ENCODE results near the gene HBS1L.
A peak's percentile ranks its signal among the peaks of the same experiment; 100 is the strongest.
"Not testable (repeated sequence)": the region's sequence is repeated elsewhere in the genome, so short reads cannot be mapped to it uniquely, and the experiment has no call there.

The HBS1L gene

DNA sequence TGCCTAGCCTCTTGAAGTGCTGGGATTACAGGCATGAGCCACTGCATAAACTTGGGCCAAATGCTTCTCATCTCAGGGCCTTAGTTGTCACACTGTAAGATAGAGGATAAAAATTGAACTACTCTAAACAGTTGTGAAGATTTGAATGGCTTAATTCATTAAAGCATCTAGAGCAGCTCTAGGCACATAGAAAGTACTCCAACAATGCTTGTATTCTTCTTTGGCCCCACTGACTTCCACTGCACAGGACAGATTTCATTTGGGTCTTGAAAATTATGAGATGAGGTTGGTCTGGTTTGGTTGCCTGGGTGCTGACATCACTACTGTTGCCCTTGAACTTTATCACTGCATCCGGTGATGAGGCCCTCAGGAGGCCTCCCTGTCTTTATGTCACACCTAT lies 10.0 kb upstream of the HBS1L start:
- Histone ChIP-seq H3K4me2 (ENCODE audit: low read depth, low read length, poor library complexity, severe bottlenecking) (no peak overlapping the region), H3K79me2 (ENCODE audit: insufficient read depth, low read length) (no peaks in the 10 kb centered on the region), H2AFZ (ENCODE audit: low read depth, low read length, severe bottlenecking) (no peak overlapping the region), H3K27ac (ENCODE audit: low read depth, low read length) (no peak overlapping the region), H3K9me3 (ENCODE audit: insufficient read depth, low read length) (no peaks in the 10 kb centered on the region), H3K9me2 (replicated peaks; ENCODE audit: insufficient read depth, low read length) (no peaks in the 10 kb centered on the region), H3F3A (ENCODE audit: insufficient read depth) (no peaks in the 10 kb centered on the region), H4K20me1 (ENCODE audit: low read depth, low read length) (no peaks in the 10 kb centered on the region), H3K36me3 (ENCODE audit: low read length) (no peaks in the 10 kb centered on the region), H3K9ac (ENCODE audit: low read length) (no peak overlapping the region), H3K27me3 (ENCODE audit: low read length) (no peaks in the 10 kb centered on the region), H3K4me3 (ENCODE audit: insufficient read depth, low read length, poor library complexity, severe bottlenecking) (no peak overlapping the region)
- TF ChIP-seq EZH2phosphoT487 (conservative IDR thresholded peaks at IDR 0.05; ENCODE audit: low read length) (no peak), CTCF (IDR thresholded peaks at IDR 0.05; ENCODE audit: insufficient read depth, low read length, poor library complexity, severe bottlenecking) (no peak)

DNA sequence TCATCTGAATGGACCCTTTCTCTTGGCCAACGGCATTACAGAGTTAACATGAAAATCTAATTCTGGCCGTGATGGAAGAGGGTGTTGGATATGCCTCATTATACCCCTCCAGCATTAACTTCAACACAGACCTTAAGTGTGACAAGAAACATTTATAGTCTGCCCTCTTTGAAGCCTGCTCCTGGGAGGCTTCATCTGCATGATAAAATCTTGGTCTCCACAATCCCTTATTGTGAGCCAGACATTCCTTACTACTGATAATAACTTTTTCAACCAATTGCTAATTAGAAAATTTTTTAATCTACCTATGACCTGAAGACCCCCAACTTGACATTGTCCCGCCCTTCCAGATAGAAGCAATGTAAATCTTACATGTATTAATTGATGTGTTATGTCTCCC lies 9.3 kb upstream of the HBS1L start:
- Histone ChIP-seq H2AFZ (ENCODE audit: low read depth, low read length, severe bottlenecking) (no peak overlapping the region), H3K27me3 (ENCODE audit: low read length) (no peaks in the 10 kb centered on the region), H3K9me2 (replicated peaks; ENCODE audit: insufficient read depth, low read length) (no peaks in the 10 kb centered on the region), H3K9ac (ENCODE audit: low read length) (no peak overlapping the region), H3K79me2 (ENCODE audit: insufficient read depth, low read length) (no peaks in the 10 kb centered on the region), H3K4me2 (ENCODE audit: low read depth, low read length, poor library complexity, severe bottlenecking) (no peak overlapping the region), H3F3A (ENCODE audit: insufficient read depth) (no peaks in the 10 kb centered on the region), H3K36me3 (ENCODE audit: low read length) (no peaks in the 10 kb centered on the region), H3K9me3 (ENCODE audit: insufficient read depth, low read length) (no peaks in the 10 kb centered on the region), H3K27ac (ENCODE audit: low read depth, low read length) (no peak overlapping the region), H4K20me1 (ENCODE audit: low read depth, low read length) (no peaks in the 10 kb centered on the region), H3K4me3 (ENCODE audit: insufficient read depth, low read length, poor library complexity, severe bottlenecking) (no peak overlapping the region)
- TF ChIP-seq EZH2phosphoT487 (conservative IDR thresholded peaks at IDR 0.05; ENCODE audit: low read length): no peak
- no peak for TF ChIP-seq CTCF (IDR thresholded peaks at IDR 0.05; ENCODE audit: insufficient read depth, low read length, poor library complexity, severe bottlenecking)

DNA sequence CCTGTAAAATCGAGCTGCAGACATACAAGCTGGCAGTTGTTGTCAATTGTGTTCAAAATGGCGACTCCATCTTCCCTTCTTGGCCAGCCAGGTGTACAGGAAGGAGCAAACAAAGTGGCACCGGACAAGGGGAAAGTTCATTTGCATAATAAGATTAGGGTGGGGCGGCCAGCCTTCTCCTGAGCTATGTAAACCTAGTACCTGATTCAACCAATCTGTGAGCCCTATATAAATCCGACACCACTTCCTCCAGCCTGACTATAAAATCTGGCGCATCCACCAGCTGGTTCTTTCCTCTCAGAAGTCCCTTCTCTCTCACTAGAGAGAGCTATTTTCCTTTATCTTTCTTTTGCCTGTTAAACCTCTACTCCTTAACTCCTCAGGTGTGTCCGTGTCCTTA lies 8.1 kb upstream of the HBS1L start:
- no peaks in the 10 kb centered on the region for H3F3A ChIP-seq (ENCODE audit: insufficient read depth)
- no peak overlapping the region for H3K9ac ChIP-seq (ENCODE audit: low read length)
- no peak overlapping the region for H3K4me2 ChIP-seq (ENCODE audit: low read depth, low read length, poor library complexity, severe bottlenecking)
- H3K9me2 ChIP-seq (replicated peaks; ENCODE audit: insufficient read depth, low read length): no peaks in the 10 kb centered on the region
- no peak overlapping the region for H3K27ac ChIP-seq (ENCODE audit: low read depth, low read length)
- H4K20me1 ChIP-seq (ENCODE audit: low read depth, low read length): no peaks in the 10 kb centered on the region
- no peaks in the 10 kb centered on the region for H3K27me3 ChIP-seq (ENCODE audit: low read length)
- no peaks in the 10 kb centered on the region for H3K79me2 ChIP-seq (ENCODE audit: insufficient read depth, low read length)
- H3K36me3 ChIP-seq (ENCODE audit: low read length): no peaks in the 10 kb centered on the region
- TF ChIP-seq EZH2phosphoT487 (conservative IDR thresholded peaks at IDR 0.05; ENCODE audit: low read length): no peak
- no peak for TF ChIP-seq CTCF (IDR thresholded peaks at IDR 0.05; ENCODE audit: insufficient read depth, low read length, poor library complexity, severe bottlenecking)
- no peak overlapping the region for H3K4me3 ChIP-seq (ENCODE audit: insufficient read depth, low read length, poor library complexity, severe bottlenecking)
- H2AFZ ChIP-seq (ENCODE audit: low read depth, low read length, severe bottlenecking): peak overlapping the region; percentile 43
- no peaks in the 10 kb centered on the region for H3K9me3 ChIP-seq (ENCODE audit: insufficient read depth, low read length)

DNA sequence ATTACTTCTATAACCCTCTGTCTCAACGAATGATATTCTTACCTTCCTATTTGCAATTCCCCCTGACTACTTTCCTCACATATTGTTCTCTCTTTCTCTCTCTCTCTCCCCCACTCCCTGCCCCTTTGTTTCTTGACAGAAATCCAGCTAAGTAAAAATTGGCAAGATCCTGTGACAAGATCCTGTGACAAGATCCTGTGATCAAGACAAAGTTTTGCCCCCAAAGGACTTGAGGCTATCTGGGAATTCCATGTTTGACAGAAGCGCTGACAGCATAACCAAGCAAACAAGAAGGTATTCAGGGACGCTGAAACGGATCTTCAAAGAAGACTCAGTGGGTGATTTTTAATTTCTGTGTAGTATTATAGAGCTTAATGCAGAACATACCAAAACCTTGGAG lies 5.5 kb upstream of the HBS1L start:
- Histone ChIP-seq H2AFZ (ENCODE audit: low read depth, low read length, severe bottlenecking) (no peak overlapping the region), H3K4me2 (ENCODE audit: low read depth, low read length, poor library complexity, severe bottlenecking) (no peak overlapping the region), H3F3A (ENCODE audit: insufficient read depth) (no peaks in the 10 kb centered on the region), H4K20me1 (ENCODE audit: low read depth, low read length) (no peaks in the 10 kb centered on the region), H3K9me2 (replicated peaks; ENCODE audit: insufficient read depth, low read length) (no peaks in the 10 kb centered on the region), H3K27ac (ENCODE audit: low read depth, low read length) (no peak overlapping the region), H3K4me3 (ENCODE audit: insufficient read depth, low read length, poor library complexity, severe bottlenecking) (no peak overlapping the region), H3K36me3 (ENCODE audit: low read length) (no peaks in the 10 kb centered on the region), H3K9ac (ENCODE audit: low read length) (no peak overlapping the region), H3K9me3 (ENCODE audit: insufficient read depth, low read length) (no peaks in the 10 kb centered on the region), H3K79me2 (ENCODE audit: insufficient read depth, low read length) (no peaks in the 10 kb centered on the region), H3K27me3 (ENCODE audit: low read length) (no peaks in the 10 kb centered on the region)
- TF ChIP-seq CTCF (IDR thresholded peaks at IDR 0.05; ENCODE audit: insufficient read depth, low read length, poor library complexity, severe bottlenecking) (no peak), EZH2phosphoT487 (conservative IDR thresholded peaks at IDR 0.05; ENCODE audit: low read length) (no peak)

DNA sequence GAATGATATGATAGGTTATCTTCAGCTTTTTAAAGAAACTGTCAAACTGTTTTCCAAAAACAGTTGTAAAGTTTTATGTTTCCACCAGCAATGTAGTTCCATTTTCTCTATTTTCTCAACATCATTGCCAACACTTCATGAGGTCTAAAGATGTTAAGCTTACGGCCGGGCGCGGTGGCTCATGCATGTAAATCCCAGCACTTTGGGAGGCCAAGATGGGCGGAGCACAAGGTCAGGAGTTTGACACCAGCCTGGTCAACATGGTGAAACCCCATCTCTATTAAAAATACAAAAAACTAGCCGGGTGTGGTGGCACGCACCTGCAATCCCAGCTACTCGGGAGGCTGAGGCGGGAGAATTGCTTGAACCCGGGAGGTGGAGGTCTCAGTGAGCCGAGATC lies 3.7 kb upstream of the HBS1L start:
- not testable (repeated sequence) for H3K9me3 ChIP-seq (ENCODE audit: insufficient read depth, low read length); H3K9ac ChIP-seq (ENCODE audit: low read length); H3K27ac ChIP-seq (ENCODE audit: low read depth, low read length); H4K20me1 ChIP-seq (ENCODE audit: low read depth, low read length); H3F3A ChIP-seq (ENCODE audit: insufficient read depth); H3K27me3 ChIP-seq (ENCODE audit: low read length); H3K36me3 ChIP-seq (ENCODE audit: low read length); H2AFZ ChIP-seq (ENCODE audit: low read depth, low read length, severe bottlenecking); H3K9me2 ChIP-seq (replicated peaks; ENCODE audit: insufficient read depth, low read length); H3K4me2 ChIP-seq (ENCODE audit: low read depth, low read length, poor library complexity, severe bottlenecking); H3K4me3 ChIP-seq (ENCODE audit: insufficient read depth, low read length, poor library complexity, severe bottlenecking)
- peaks cover 13% of the 10 kb centered on the region for H3K79me2 ChIP-seq (ENCODE audit: insufficient read depth, low read length)

Data from SU-DHL-6 (cell line).